Large intestine (tissue), 12 donors: ENCODE results near the gene THBS3. TPM values are rescaled to one million over a fixed set of nuclear protein-coding genes. Genes with fewer than 3 reads are reported as not detected.

Experiments
- DNase-seq, 2 donors: peaks; one replicate each; pipeline versions ENCODE4 v3.0.0 to v3.0.0-alpha.2; 2013
- H3K27ac ChIP-seq: one replicate; pipeline ENCODE4 v1.5.1; 2013; ENCODE audit warnings: low read length
- H3K27me3 ChIP-seq: 2 replicates; pipeline ENCODE4 v1.6.1; 2013; ENCODE audit warnings: low read length; ENCODE audit not compliant: control insufficient read depth, insufficient read depth
- H3K36me3 ChIP-seq: 2 replicates; pipeline ENCODE4 v1.6.1; 2013; ENCODE audit warnings: low read length; ENCODE audit not compliant: control insufficient read depth, insufficient read depth
- H3K4me1 ChIP-seq: one replicate; pipeline ENCODE4 v1.6.1; 2013; ENCODE audit warnings: low read length; ENCODE audit not compliant: control insufficient read depth, insufficient read depth
- H3K4me3 ChIP-seq: one replicate; pipeline ENCODE4 v1.5.1; 2013; ENCODE audit warnings: low read length
- H3K9me3 ChIP-seq: one replicate; pipeline ENCODE4 v1.6.1; 2013; ENCODE audit warnings: mild to moderate bottlenecking, low read depth, low read length, moderate library complexity; ENCODE audit not compliant: control insufficient read depth
- WGBS: methylation state at CpG from one replicate; pipeline ENCODE4 v1.1.5; 2013; ENCODE audit warnings: low lambda C conversion rate; ENCODE audit not compliant: insufficient coverage; 5-methylcytosine and 5-hydroxymethylcytosine counted together
- long read RNA-seq, 11 donors: transcript quantifications; one replicate each; lab custom pipeline, GENCODE V29; 2026
- polyA plus RNA-seq: library from polyadenylated mRNA; unstranded; fragments of 120-200 nt; gene quantifications from one replicate; pipeline ENCODE4 v1.2.1, GENCODE V29; 2013

THBS3 gene
- polyA plus RNA-seq = 40.9 TPM
- long read RNA-seq, donor 1 = 0 reads
- long read RNA-seq, donor 2, partial matches to known transcripts = 0 of 3 reads
- long read RNA-seq, donor 2, other reads (novel, unspliced or antisense) = 0 of 3 reads
- long read RNA-seq, donor 3 = 0 reads
- long read RNA-seq, donor 4 = 0 reads
- long read RNA-seq, donor 5 = 0 reads
- long read RNA-seq, donor 6, partial matches to known transcripts = 0 of 1 reads
- long read RNA-seq, donor 6, other reads (novel, unspliced or antisense) = 0 of 1 reads
- long read RNA-seq, donor 7, partial matches to known transcripts = 0 of 1 reads
- long read RNA-seq, donor 7, other reads (novel, unspliced or antisense) = 0 of 1 reads
- long read RNA-seq, donor 8, partial matches to known transcripts = 0 of 2 reads
- long read RNA-seq, donor 8, other reads (novel, unspliced or antisense) = 0 of 2 reads
- long read RNA-seq, donor 9, partial matches to known transcripts = 0 of 2 reads
- long read RNA-seq, donor 9, other reads (novel, unspliced or antisense) = 0 of 2 reads
- long read RNA-seq, donor 10, partial matches to known transcripts = 0 of 3 reads
- long read RNA-seq, donor 10, other reads (novel, unspliced or antisense) = 0 of 3 reads
- long read RNA-seq, donor 11, partial matches to known transcripts = 0 of 2 reads
- long read RNA-seq, donor 11, other reads (novel, unspliced or antisense) = 0 of 2 reads

DNA sequence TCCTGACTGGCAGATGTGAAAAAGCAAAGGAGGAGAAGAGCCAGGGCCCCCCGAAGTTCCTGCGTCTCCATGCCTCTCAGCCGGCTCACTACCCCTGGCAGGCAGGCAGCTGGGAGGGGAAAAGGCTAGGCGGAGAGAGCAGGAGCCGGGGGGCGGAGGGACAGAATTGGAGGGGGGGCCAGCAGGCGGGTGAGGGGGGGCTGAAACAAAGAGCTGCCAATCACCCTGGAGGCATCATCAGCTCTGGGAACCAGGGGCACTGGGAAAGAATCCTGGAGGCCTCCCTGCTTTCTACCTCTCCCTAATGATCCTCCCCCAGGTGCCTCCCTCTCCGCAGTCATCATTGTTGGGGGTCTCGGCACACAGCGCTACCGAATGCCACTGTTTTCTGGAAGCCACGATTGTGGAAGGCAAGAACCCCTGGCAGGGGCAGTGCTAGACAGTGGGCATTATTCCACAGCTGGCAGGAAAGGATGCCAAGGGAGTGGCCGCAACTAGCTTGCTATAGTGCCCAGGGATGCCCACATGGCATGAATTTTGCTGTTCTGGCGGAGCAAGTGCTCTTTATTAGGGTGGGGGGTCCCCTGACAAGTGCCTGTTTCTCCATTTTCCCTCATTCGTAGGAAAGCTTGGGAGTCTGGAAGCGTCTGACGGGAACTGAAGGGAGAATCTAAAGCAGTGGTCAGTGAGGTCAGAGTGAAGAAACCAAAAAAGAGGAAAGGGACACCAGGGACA is at the start of gene THBS3:
TSS of gene THBS3 (minus strand) at position 92 of the 735 bp plus-strand sequence. CDS start at position 71, 21 bp downstream.
- peak in 1 of 2 donors; percentile 24 for DNase-seq
- peaks cover 26% of the 10 kb centered on the region for H3K4me1 ChIP-seq

GRCh38 chr1:155256058-155256852 is 48.6 kb upstream of the THBS3 start:
- H3K27me3 ChIP-seq = no peaks in the 10 kb centered on the region
- H3K4me3 ChIP-seq = peak overlapping the region; percentile 91
- no peak for DNase-seq
- H3K27ac ChIP-seq = peak overlapping the region; percentile 99
- H3K4me1 ChIP-seq = peaks cover 18% of the 10 kb centered on the region
- peaks cover 24% of the 10 kb centered on the region for H3K36me3 ChIP-seq
- no peaks in the 10 kb centered on the region for H3K9me3 ChIP-seq
- no CpG with 5 or more reads among the region's 20 CpGs for WGBS

More for the DNA sequence above, at the start of gene THBS3:
- Histone ChIP-seq H3K4me3 (peak within 1 kb of the TSS; percentile 85), H3K9me3 (no peaks in the 10 kb centered on the region), H3K36me3 (peaks cover 8% of the 10 kb centered on the region), H3K27ac (peak within 1 kb of the TSS; percentile 96), H3K27me3 (no peaks in the 10 kb centered on the region)
- 10% methylated on average over 2 of the region's 17 CpGs for WGBS

GRCh38 chr1:155255243-155256007 is 47.7 kb upstream of the THBS3 start, which contains the start of gene ENTREP3:
ENTREP3 (minus strand) TSS chr1:155255483; CDS start chr1:155254877, 606 bp downstream.
- H3K27ac ChIP-seq = peak within 1 kb of the TSS; percentile 99
- peaks cover 23% of the 10 kb centered on the region for H3K36me3 ChIP-seq
- DNase-seq = peak; percentile 82 to 93
- no peaks in the 10 kb centered on the region for H3K27me3 ChIP-seq
- H3K9me3 ChIP-seq = no peaks in the 10 kb centered on the region
- WGBS = 2% methylated on average over 8 of the region's 54 CpGs
- H3K4me3 ChIP-seq = peak within 1 kb of the TSS; percentile 91
- peaks cover 18% of the 10 kb centered on the region for H3K4me1 ChIP-seq

GRCh38 chr1:155254714-155255242 is 47.1 kb upstream of the THBS3 start:
- Histone ChIP-seq H3K4me3 (peak overlapping the region; percentile 91), H3K27me3 (no peaks in the 10 kb centered on the region), H3K4me1 (peaks cover 18% of the 10 kb centered on the region), H3K9me3 (no peaks in the 10 kb centered on the region), H3K27ac (peak overlapping the region; percentile 99), H3K36me3 (peaks cover 20% of the 10 kb centered on the region)
- DNase-seq = peak in 1 of 2 donors; percentile 25
- WGBS = no CpG with 5 or more reads among the region's 35 CpGs

DNA sequence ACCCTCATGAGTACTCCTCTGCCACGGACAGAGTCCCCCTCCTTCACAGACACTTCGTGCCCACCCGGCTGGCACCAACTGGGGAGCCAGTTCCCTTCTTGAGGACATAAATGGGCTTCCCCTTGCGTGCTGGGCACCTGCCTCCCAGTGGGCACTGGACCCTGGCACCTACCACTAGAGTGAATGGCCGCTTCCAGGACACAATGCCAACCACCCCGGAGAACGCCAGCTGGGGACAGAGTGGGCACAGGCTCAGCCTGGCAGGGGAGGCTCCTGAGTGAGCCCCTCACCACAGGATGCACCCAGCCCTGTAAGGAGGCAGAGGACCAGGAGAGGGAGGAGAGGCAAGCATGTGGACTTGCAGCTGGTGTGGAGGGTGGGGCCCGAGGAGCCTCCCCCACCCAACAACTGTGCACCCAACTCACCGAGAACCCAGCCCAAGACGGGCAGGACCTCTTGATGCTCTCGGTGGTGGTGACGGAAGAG is 46.6 kb upstream of the THBS3 start:
- H3K27me3 ChIP-seq = no peaks in the 10 kb centered on the region
- H3K27ac ChIP-seq = no peak overlapping the region
- H3K4me3 ChIP-seq = peak overlapping the region; percentile 91
- H3K9me3 ChIP-seq = no peaks in the 10 kb centered on the region
- WGBS = no CpG with 5 or more reads among the region's 12 CpGs
- H3K36me3 ChIP-seq = peaks cover 15% of the 10 kb centered on the region
- H3K4me1 ChIP-seq = peaks cover 18% of the 10 kb centered on the region
- DNase-seq = no peak

- Histone ChIP-seq H3K36me3 (peaks cover 14% of the 10 kb centered on the region), H3K4me1 (peaks cover 18% of the 10 kb centered on the region), H3K4me3 (no peak overlapping the region), H3K27ac (no peak overlapping the region), H3K27me3 (no peaks in the 10 kb centered on the region), H3K9me3 (no peaks in the 10 kb centered on the region)
- DNase-seq = no peak
- WGBS = no CpG with 5 or more reads among the region's 5 CpGs
Measured at GRCh38 chr1:155253797-155254196, 46.1 kb upstream of the THBS3 start.

DNA sequence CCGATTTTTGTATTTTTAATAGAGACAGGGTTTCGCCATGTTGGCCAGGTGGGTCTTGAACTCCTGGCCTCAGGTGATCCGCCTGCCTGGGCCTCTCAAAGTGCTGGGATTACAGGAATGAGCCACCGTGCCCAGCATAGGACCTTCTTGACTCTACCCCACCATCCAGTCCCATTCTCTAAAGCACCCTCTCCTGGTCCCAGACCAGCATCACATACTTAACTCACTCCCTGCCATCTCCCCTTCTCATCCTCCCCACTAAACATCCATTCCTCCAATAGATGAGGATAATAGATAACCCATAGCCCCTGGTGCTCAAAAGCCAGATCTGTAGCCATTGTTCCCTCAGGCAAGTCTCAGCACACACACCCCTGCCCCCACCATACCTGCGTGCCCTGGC is 45.5 kb upstream of the THBS3 start:
- Histone ChIP-seq H3K27ac (no peak overlapping the region), H3K27me3 (no peaks in the 10 kb centered on the region), H3K4me3 (no peak overlapping the region), H3K4me1 (peaks cover 18% of the 10 kb centered on the region), H3K9me3 (no peaks in the 10 kb centered on the region), H3K36me3 (peaks cover 12% of the 10 kb centered on the region)
- DNase-seq = no peak
- WGBS = 17% methylated on average over 1 of the region's 5 CpGs

DNA sequence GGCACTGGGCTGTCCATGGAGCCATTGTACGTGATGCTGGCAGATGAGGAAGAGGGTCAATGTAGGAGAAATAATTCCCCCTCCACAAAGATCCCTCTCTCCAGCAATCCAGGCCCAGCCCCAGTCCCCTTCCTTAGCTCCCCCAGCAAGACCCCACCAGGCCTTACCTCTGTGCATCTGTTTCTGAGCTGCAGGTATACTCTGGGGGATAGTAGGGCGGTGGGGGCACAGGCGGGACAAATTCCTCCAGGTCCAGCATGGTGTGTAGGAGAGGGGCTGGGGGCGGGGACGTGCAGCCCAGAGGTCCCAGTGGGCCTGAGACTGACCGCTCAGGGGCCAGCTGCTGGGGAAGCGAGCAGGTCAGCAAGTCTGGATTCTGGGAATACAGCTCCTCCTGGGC is 43.9 kb upstream of the THBS3 start:
- Histone ChIP-seq H3K27me3 (no peaks in the 10 kb centered on the region), H3K4me1 (peaks cover 18% of the 10 kb centered on the region), H3K36me3 (peaks cover 14% of the 10 kb centered on the region), H3K27ac (no peak overlapping the region), H3K9me3 (no peaks in the 10 kb centered on the region), H3K4me3 (no peak overlapping the region)
- no peak for DNase-seq
- no CpG with 5 or more reads among the region's 7 CpGs for WGBS
